GM12874 (cell line): ENCODE data around the gene SPRTN.

ENCODE experiments used
- TF ChIP-seq, protein P1 (sequence below): IDR thresholded peaks from 2 replicates; pipeline ENCODE4 v1.5.1; 2011; ENCODE audit warnings: low read depth, mild to moderate bottlenecking, control low read depth, low read length, moderate library complexity; ENCODE audit not compliant: insufficient read depth

SPRTN gene, protein sequence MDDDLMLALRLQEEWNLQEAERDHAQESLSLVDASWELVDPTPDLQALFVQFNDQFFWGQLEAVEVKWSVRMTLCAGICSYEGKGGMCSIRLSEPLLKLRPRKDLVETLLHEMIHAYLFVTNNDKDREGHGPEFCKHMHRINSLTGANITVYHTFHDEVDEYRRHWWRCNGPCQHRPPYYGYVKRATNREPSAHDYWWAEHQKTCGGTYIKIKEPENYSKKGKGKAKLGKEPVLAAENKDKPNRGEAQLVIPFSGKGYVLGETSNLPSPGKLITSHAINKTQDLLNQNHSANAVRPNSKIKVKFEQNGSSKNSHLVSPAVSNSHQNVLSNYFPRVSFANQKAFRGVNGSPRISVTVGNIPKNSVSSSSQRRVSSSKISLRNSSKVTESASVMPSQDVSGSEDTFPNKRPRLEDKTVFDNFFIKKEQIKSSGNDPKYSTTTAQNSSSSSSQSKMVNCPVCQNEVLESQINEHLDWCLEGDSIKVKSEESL

DNA sequence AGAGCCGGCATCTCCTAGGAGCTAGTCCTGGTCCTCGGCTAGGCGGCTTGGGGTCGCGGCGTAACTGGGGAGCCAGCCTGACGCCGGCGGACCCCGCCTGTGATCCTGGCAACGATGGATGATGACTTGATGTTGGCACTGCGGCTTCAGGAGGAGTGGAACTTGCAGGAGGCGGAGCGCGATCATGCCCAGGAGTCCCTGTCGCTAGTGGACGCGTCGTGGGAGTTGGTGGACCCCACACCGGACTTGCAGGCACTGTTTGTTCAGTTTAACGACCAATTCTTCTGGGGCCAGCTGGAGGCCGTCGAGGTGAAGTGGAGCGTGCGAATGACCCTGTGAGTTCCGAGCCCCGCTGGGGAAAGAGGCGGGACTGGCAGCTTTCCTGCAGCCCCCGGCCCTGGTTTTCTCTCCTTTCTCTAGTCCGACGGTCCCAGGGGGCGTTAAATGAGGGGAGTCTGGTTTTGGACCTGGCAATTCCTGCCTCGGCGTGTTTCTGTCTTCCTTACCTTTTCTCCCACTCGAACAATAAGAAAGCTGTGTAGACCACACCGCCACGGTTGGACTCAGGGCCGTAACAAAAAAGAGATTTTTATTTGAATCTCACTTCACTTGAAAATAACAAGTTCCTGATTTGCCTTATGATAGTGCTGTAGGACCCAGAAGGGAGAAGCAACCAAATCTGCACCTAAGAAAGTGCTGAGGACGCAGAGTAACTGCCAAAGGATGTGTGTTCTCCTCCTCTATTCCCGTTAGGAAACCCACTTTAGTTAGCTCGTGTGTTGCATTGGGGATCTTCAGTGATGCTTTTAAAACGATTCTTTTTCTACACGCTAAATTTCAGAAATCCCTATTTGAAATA lies at the start of gene SPRTN:
SPRTN (plus strand) TSS at position 24 of the 859 bp plus-strand sequence; CDS start at position 115, 91 bp downstream.
- TF ChIP-seq, protein P1, sequence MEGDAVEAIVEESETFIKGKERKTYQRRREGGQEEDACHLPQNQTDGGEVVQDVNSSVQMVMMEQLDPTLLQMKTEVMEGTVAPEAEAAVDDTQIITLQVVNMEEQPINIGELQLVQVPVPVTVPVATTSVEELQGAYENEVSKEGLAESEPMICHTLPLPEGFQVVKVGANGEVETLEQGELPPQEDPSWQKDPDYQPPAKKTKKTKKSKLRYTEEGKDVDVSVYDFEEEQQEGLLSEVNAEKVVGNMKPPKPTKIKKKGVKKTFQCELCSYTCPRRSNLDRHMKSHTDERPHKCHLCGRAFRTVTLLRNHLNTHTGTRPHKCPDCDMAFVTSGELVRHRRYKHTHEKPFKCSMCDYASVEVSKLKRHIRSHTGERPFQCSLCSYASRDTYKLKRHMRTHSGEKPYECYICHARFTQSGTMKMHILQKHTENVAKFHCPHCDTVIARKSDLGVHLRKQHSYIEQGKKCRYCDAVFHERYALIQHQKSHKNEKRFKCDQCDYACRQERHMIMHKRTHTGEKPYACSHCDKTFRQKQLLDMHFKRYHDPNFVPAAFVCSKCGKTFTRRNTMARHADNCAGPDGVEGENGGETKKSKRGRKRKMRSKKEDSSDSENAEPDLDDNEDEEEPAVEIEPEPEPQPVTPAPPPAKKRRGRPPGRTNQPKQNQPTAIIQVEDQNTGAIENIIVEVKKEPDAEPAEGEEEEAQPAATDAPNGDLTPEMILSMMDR = no peak

DNA sequence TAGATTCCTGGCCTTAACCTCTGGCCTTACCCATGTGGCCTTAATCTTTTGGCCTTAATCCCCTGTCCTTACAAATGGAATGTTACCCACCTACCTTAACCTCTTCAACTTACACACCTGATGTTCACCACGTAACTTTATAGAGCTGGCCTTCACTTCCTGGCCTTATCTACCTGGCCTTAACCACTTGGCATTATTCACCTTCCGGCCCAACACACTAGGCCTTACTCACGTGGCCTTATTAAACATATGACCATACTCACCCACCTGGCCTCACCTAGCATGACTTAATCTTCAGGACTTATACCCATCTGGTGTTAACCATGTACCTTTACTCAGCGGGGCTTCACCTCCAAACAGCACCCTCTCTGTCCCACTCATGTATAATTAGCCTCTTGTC lies 42.2 kb upstream of the SPRTN start:
- TF ChIP-seq, protein P1 = no peak

DNA sequence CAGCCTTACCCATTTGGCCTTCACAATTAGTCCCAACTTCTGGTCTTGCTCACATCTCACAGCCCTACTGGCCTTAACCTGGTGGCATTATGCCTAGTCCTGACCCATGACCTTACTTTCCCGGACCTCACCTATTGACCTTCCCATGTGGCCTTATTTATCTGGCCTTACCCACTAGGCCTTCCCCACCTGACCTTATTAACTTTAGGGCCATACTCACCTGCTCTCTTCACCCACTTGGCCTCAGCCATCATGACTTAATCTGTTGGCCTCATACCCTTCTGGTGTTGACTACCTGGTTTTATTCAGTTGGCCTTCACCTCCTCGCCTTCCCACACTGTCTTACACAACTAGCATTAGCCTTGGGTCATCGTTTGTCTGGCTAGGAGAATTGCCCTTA lies 36.1 kb upstream of the SPRTN start:
- TF ChIP-seq, protein P1 = no peak

DNA sequence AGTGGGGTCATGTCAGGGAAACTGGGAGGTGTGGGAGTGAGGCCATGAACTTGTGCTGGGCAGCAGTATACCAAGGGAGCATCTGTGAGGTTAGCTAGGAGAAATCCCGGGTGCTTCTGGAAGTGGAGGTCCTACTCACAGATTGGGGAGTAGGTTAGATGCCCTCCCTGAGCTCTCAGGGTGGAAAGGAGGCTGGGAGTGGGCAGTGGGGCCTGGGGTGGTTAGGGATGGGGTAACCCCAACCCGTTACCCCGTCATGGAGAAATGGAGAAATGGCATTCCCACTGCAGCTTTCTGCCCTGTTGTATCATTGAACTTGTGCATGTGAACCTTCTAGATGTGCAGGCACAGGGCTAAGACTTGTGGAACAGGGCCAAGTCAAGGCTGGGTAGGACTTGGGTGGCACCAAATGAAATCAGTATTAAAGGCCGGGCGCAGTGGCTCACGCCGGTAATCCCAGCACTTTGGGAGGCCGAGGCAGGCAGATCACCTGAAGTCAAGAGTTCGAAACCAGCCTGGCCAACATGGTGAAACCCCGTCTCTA lies 27.6 kb upstream of the SPRTN start:
- TF ChIP-seq, protein P1 = no peak

DNA sequence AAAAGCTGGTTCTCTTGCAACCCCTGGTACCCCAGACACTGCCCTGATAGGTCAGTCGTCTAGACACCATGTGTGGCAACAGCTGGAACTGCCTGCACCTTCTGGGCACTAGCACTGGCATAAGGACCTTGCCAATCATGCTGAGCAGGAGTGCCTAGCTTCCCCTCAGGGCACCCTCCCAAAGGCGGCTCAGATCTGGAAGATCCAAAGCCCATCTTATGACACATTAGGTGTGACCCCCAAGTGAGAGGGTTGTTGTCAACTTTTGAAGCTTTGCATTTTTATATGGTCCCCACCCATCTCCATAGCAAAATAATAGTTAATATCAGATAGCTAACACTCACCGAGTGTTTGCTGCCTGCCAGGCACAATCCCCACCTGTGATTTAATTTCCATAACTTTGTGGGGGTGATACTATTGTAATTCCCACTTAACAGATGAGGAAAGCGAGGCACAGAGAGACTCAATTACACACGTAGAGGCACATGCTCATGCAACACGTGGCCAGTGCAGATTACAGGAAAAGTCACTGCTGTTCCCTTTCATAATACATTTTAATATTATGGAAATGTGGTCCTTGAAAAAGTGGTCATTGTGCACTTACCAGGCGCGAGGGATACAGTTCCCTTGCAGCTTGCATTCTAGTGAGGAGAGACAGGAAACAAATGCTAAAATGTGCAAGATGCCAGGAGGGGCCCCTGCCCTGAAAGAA lies 26.2 kb upstream of the SPRTN start:
- TF ChIP-seq, protein P1 = no peak

DNA sequence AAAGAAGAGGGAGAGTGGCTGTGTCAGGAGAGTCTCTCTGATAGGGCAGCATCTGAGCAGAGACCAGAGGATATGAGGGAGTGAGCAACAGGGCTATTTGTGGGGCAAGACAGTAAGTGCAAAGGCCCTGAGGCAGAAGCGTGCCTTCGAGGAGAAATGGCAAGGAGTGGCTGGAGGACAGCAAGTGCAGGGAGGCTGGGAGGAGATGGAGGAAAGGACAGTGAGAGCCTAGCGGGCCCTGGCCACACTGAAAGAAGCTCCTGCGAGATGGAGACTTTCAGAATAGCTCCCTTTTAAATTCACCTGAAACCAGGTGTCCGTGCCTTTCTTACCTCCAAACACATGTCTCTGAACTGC lies 25.7 kb upstream of the SPRTN start:
- TF ChIP-seq, protein P1 = no peak

DNA sequence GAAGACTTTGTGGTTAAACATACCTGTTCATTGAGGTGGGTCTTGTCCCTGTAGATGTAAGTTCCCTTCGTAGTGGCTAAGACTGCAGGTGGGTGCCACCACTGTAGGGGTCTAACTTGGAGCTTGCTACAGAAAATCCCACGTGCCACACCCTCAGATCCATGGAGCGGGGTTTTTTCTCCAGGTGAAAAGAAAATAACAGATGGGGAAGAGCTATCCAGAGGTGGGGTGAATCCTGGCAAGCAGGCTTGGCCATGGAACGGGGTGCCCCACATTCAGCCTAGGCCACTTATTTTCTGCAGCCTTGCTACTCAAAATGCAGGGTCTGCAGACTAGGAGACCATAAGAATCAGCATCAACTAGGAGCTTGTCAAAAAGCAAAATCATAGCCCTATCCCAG lies 24.4 kb upstream of the SPRTN start:
- TF ChIP-seq, protein P1 = no peak
